ENCODE results near the gene CRY2. TPM values are rescaled to one million over a fixed set of nuclear protein-coding genes. Genes with fewer than 3 reads are reported as not detected.
"Not testable (repeated sequence)": the region's sequence is repeated elsewhere in the genome, so short reads cannot be mapped to it uniquely, and the experiment has no call there.

The CRY2 gene
- total RNA-seq, 1 donor from 2014 or later, result 29.4 TPM

GRCh38 chr11:45894555-45895247 lies 47.4 kb downstream of the CRY2 start:
- intact Hi-C loops (cut with micrococcal nuclease), result no loop called here

DNA sequence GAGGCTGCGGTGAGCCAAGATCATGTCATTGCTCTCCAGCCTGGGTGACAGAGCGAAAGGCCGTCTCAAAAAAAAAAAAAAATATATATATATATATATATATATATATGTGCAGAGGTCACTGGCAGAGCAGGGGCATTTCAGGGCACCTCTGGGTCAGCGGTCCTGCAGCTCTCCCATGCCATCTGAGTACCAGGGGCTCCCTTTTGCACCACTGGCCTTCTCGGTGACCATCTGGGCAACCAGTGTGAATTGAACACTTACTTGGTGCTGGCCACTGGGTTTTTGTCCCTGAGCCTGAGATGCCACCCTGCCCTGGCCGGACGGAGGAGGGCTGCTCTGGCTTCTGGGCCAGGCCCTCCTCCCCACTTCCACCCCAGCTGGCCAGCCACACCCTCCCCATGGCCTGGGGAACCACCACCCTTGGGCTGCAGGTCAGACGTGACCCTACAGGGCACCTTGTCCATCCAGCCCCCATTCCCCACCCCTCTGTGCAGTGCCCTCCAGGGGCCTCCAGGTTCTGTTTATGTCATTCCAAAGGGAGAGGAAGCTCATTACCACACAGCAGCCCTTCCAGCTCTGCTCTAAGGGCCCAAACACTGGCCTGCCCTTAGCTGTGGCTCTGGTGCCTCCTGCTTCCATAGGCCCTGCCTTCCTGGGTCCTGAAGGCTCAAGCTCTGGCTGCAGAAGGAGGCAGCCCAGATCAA lies 48.4 kb downstream of the CRY2 start:
- intact Hi-C loops (cut with micrococcal nuclease), result no loop called here

DNA sequence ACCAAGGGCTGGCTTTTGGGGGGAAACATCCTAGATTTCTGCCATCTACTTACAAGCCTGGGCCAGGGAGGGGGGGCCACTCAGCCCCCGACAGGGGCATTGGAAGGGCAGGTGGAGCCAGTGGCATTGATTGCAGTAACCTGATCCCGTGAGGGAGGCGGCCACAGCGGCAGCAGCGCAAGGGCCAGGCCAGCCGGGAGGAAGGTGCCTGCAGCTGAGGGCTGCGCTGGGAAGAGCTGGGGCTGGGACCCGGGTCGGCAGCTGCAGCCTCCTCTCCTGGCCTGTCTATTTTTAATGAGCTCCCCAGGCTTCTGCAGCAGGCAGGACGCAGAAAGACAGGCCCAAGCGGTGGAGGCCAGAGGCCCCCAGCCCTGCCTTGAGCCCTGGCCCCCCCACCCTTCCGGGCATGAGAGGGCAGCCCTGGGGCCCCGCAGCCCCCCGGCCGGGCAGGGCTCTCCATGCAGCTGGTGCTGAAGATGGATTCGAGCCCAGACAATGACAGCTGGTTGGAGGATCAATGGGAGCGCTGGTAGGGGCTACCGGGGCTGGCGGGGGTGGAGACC lies 49.2 kb downstream of the CRY2 start:
- intact Hi-C loops (cut with micrococcal nuclease), result no loop called here

DNA sequence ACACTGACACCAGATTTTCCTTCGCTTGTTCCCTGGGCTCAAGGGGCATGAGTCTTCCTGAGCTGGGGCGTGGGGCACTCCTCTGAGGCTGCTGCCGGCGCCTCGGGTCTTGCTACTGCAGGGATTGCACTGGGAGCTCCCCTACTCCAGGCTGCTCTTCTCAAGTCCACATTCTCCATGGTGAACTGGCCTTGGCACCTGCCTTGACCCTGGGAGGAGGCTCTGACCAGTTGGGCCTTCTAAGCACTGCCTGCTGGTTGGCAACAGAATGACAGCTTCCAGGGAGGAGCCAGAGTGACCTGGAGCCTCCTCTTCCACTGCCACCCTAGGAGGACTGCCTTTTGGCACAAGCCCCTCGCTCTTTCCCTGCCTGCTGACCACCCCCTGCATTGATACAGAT lies 50.3 kb downstream of the CRY2 start:
- intact Hi-C loops (cut with micrococcal nuclease), result no loop called here

DNA sequence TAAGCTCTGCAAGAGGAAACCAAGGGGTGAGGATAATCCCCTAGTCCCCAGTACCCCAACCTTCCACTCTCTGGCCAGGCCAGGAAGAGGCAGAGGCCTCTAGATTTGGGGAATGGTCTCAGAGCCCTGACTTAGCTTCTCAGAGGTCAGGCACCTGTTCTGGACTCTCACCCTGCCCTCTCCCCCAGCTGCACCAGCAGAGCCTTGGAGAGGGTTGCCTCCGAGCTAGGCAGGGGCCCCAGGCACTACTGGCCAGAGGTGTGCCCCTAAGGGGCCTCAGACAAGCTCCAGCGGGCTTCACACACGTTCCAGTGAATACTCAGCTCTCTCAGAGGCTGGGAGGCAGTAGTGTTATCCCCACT lies 51.8 kb downstream of the CRY2 start:
- intact Hi-C loops (cut with micrococcal nuclease), result loop anchor here (1.0 kb wide), 1 partner anchor 19 kb away; no protein-coding TSS in a partner anchor

- intact Hi-C loops (cut with micrococcal nuclease), result loop anchor here (1.0 kb wide), 1 partner anchor 19 kb away; no protein-coding TSS in a partner anchor
Measured at GRCh38 chr11:45899448-45900174, 52.3 kb downstream of the CRY2 start.

GRCh38 chr11:45900175-45900800 lies 53.0 kb downstream of the CRY2 start:
- intact Hi-C loops (cut with micrococcal nuclease), result not testable (repeated sequence)

- intact Hi-C loops (cut with micrococcal nuclease), result no loop called here
Measured at GRCh38 chr11:45900916-45901617, 53.8 kb downstream of the CRY2 start.

GRCh38 chr11:45901626-45902025 lies 54.4 kb downstream of the CRY2 start:
- intact Hi-C loops (cut with micrococcal nuclease), result no loop called here

DNA sequence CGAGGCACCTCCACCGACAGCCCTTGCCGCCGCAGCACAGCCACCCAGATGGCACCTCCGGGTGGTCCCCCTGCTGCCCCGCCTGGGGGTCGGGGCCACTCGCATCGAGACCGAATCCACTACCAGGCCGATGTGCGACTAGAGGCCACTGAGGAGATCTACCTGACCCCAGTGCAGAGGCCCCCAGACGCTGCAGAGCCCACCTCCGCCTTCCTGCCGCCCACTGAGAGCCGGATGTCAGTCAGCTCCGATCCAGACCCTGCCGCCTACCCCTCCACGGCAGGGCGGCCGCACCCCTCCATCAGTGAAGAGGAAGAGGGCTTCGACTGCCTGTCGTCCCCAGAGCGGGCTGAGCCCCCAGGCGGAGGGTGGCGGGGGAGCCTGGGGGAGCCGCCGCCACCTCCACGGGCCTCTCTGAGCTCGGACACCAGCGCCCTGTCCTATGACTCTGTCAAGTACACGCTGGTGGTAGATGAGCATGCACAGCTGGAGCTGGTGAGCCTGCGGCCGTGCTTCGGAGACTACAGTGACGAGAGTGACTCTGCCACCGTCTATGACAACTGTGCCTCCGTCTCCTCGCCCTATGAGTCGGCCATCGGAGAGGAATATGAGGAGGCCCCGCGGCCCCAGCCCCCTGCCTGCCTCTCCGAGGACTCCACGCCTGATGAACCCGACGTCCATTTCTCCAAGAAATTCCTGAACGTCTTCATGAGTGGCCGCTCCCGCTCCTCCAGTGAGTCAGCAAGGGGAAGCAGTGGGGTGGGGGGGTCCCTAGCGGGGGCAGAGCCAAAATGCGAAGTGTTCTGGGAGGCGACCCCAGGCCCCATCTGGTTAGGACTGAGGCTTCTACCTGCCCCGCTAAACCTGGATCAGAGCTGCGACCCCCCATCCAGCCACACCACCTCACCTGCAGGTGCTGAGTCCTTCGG lies 55.4 kb downstream of the CRY2 start:
- intact Hi-C loops (cut with micrococcal nuclease), result no loop called here

DNA sequence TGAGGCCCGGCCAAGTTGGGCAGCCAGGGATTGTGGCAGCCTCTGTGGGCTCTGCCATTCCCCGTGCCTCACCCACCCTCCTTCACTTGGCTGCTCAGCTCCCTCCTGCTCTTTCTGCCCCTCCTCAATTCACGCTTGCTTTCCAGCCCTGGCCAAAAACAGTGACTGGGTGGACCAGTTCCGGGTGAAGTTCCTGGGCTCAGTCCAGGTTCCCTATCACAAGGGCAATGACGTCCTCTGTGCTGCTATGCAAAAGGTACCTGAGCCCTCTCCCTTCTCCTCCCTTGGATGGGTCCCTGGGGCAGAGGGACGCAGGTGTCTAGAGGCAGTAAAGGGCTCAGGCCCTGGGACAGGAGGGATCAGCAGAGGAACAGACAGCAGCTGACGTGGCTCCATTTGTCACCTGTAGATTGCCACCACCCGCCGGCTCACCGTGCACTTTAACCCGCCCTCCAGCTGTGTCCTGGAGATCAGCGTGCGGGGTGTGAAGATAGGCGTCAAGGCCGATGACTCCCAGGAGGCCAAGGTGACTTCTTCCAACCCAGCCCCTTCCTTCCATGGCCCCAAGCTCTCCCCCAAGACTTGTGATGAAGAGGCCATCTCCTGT lies 57.1 kb downstream of the CRY2 start:
- intact Hi-C loops (cut with micrococcal nuclease), result no loop called here

- intact Hi-C loops (cut with micrococcal nuclease), result no loop called here
Measured at GRCh38 chr11:45905095-45905494, 57.8 kb downstream of the CRY2 start.

GRCh38 chr11:45905576-45905975 lies 58.3 kb downstream of the CRY2 start:
- intact Hi-C loops (cut with micrococcal nuclease), result not testable (repeated sequence)

- intact Hi-C loops (cut with micrococcal nuclease), result no loop called here
Measured at GRCh38 chr11:45906096-45906682, 58.9 kb downstream of the CRY2 start.

GRCh38 chr11:45906965-45907611 lies 59.8 kb downstream of the CRY2 start, which contains the start of gene FREY1:
Gene FREY1, minus strand, starts transcription at chr11:45907271. Its CDS starts 26 bp downstream, at chr11:45907245.
- intact Hi-C loops (cut with micrococcal nuclease), result no loop called here

DNA sequence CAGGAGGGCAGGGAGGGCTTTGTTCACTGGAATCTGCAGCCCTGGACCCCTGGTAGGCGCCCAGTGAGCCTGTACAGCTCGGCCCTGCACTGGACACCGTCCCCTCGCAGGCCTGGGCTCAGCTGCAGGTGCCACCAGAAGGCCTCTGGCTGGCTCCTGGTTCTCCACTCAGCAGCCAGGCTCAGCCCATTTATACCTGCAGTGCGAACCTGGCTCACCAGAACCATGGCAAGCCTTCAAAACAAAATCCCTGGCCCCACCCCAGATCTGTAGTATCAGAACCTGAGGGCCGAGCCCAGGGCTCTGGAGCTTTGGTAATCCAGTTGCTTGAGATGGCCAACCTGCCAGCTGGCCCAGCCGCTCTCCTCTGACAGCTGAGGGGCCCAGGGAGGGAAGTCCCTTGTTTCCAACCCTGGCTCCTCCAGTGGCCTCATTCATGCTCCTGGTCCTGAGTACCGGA lies 60.7 kb downstream of the CRY2 start:
- intact Hi-C loops (cut with micrococcal nuclease), result no loop called here

- intact Hi-C loops (cut with micrococcal nuclease), result no loop called here
Measured at GRCh38 chr11:45909594-45910475, 62.6 kb downstream of the CRY2 start.
